Fibroblast of mammary gland (primary cell): Measurements from ENCODE around the gene PSMD2.

Experiments used
- DNase-seq: peaks from one replicate; pipeline ENCODE4 v3.0.0-alpha.2; 2010; ENCODE audit warnings: low read depth
- H3K4me3 ChIP-seq: 2 replicates; pipeline ENCODE4 v1.5.1; 2011; ENCODE audit warnings: low read depth, mild to moderate bottlenecking, low read length, moderate library complexity; ENCODE audit not compliant: control insufficient read depth
- CTCF ChIP-seq: conservative IDR thresholded peaks from 2 replicates; pipeline ENCODE4 v1.5.1; 2011; ENCODE audit warnings: low read depth, low read length, inconsistent platforms; ENCODE audit not compliant: control insufficient read depth, insufficient read depth

Gene PSMD2

DNA sequence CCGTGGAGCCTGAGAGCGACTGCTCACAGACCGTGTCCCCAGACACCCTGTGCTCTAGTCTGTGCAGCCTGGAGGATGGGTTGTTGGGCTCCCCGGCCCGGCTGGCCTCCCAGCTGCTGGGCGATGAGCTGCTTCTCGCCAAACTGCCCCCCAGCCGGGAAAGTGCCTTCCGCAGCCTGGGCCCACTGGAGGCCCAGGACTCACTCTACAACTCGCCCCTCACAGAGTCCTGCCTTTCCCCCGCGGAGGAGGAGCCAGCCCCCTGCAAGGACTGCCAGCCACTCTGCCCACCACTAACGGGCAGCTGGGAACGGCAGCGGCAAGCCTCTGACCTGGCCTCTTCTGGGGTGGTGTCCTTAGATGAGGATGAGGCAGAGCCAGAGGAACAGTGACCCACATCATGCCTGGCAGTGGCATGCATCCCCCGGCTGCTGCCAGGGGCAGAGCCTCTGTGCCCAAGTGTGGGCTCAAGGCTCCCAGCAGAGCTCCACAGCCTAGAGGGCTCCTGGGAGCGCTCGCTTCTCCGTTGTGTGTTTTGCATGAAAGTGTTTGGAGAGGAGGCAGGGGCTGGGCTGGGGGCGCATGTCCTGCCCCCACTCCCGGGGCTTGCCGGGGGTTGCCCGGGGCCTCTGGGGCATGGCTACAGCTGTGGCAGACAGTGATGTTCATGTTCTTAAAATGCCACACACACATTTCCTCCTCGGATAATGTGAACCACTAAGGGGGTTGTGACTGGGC, 45.7 kb downstream of the PSMD2 start:
- H3K4me3 ChIP-seq, result no peak overlapping the region
- no peak for DNase-seq
- TF ChIP-seq CTCF, result no peak

DNA sequence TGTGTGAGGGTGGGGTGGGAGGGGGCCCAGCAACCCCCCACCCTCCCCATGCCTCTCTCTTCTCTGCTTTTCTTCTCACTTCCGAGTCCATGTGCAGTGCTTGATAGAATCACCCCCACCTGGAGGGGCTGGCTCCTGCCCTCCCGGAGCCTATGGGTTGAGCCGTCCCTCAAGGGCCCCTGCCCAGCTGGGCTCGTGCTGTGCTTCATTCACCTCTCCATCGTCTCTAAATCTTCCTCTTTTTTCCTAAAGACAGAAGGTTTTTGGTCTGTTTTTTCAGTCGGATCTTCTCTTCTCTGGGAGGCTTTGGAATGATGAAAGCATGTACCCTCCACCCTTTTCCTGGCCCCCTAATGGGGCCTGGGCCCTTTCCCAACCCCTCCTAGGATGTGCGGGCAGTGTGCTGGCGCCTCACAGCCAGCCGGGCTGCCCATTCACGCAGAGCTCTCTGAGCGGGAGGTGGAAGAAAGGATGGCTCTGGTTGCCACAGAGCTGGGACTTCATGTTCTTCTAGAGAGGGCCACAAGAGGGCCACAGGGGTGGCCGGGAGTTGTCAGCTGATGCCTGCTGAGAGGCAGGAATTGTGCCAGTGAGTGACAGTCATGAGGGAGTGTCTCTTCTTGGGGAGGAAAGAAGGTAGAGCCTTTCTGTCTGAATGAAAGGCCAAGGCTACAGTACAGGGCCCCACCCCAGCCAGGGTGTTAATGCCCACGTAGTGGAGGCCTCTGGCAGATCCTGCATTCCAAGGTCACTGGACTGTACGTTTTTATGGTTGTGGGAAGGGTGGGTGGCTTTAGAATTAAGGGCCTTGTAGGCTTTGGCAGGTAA, 46.5 kb downstream of the PSMD2 start:
- DNase-seq, result peak; percentile 67
- H3K4me3 ChIP-seq, result no peak overlapping the region
- TF ChIP-seq CTCF, result peak; percentile 43

DNA sequence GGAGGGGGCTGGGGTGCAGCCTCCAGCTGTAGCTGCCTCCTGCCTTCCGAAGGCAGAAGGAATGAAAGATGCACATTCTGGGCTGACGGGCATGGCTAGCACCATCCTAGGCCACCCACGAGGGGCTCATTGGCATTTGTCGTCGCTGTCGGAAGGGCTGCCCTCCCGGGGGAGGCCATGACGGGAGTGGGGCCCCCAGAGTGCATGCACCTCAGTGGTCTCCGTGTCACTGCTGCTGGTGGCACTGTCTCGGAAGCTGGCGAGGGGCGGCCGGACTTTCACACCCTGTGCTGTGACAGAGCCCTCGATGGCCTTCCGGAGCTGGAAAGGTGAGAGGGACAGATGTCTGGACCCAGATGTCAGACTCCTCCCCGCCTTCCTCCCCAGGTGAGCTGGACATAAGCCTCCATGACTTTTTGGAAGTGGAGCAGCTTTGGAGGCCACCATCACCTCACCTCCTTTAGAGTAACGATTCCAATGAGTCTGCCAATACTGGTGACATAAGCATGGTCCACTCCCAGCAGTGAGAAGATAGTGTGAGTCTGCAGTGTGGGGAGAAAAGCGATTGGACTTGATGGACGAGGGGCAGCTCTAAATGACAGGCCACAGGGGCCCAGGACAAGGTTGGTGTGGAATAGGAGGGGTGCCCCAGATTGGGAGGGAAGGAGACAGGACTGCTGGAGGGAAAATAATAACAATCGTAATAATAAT, 47.6 kb downstream of the PSMD2 start:
- H3K4me3 ChIP-seq, result no peak overlapping the region
- no peak for DNase-seq
- no peak for TF ChIP-seq CTCF

- peak; percentile 54 for DNase-seq
- TF ChIP-seq CTCF, result no peak
- H3K4me3 ChIP-seq, result no peak overlapping the region
Measured at GRCh38 chr3:184347321-184348056, 48.4 kb downstream of the PSMD2 start.

DNA sequence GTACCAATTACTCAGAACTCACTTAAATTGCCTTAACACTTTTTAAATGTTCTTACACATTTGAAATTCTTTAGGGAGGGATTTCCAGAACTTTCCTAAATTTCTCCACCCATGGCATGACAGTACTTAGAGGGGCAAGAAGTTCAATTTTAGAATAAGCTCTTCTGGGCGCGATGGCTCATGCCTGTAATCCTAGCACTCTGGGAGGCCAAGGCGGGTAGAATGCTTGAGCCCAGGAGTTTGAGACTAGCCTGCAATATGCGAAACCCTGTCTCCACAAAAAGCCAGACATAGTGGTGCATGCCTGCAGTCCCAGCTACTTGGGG, 49.0 kb downstream of the PSMD2 start:
- no peak for TF ChIP-seq CTCF
- DNase-seq, result no peak
- H3K4me3 ChIP-seq, result no peak overlapping the region
